NCI-H128 (cell line): ENCODE measurements around the gene UBAP2L.

Experiments used
- DNase-seq: peaks from one replicate; lab custom pipeline; 2025; ENCODE audit not compliant: unreplicated experiment; lab: John Stamatoyannopoulos, UW

The UBAP2L gene, protein sequence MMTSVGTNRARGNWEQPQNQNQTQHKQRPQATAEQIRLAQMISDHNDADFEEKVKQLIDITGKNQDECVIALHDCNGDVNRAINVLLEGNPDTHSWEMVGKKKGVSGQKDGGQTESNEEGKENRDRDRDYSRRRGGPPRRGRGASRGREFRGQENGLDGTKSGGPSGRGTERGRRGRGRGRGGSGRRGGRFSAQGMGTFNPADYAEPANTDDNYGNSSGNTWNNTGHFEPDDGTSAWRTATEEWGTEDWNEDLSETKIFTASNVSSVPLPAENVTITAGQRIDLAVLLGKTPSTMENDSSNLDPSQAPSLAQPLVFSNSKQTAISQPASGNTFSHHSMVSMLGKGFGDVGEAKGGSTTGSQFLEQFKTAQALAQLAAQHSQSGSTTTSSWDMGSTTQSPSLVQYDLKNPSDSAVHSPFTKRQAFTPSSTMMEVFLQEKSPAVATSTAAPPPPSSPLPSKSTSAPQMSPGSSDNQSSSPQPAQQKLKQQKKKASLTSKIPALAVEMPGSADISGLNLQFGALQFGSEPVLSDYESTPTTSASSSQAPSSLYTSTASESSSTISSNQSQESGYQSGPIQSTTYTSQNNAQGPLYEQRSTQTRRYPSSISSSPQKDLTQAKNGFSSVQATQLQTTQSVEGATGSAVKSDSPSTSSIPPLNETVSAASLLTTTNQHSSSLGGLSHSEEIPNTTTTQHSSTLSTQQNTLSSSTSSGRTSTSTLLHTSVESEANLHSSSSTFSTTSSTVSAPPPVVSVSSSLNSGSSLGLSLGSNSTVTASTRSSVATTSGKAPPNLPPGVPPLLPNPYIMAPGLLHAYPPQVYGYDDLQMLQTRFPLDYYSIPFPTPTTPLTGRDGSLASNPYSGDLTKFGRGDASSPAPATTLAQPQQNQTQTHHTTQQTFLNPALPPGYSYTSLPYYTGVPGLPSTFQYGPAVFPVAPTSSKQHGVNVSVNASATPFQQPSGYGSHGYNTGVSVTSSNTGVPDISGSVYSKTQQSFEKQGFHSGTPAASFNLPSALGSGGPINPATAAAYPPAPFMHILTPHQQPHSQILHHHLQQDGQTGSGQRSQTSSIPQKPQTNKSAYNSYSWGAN

DNA sequence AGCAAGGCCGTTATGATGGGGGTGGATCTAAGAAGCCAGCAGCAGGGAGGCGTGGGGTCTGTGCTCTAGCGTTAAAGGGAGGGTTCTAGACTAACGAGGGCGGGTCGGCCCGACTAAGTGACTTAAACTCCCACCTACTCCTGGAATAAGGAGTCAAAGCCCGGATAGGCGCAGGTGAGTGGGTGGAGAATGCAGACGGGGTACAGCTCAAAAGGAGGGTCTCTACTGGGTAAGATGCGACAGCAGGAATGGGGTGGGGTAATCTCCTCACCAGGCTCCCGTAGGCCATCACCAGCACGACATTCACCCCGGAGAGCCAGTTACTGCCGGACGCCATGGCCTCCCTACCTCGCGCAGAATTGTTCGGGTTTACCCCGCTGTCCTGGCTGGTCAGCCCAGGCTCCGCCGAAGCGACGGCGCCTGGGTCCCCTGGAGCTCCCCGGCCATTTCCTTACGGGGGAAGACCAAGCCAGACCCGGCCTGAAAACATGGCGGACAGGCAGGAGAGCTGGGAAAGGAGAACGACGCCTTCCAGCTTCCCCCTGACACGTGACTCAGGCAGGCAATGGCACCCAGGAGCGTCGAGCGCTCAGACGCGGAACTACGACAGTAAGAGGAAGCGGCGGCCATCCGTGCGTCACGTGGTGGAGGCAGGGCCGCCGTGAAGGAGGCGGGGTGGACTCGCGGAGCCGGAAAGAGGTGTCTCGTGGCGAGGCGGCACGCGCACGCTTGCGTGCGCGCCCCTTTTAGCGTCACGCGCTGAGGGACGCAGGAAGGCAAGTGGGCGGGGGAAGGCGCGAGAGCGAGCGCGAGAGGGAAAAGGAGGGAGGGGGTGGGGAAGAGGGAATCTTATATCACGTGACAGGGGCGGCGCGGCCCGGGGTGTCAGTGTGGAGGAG lies at the start of gene UBAP2L:
Gene UBAP2L, plus strand, starts transcription at position 885 of the 899 bp plus-strand sequence. CDS start 4,169 bp downstream, outside the sequence.
- peak; percentile 98 for DNase-seq

GRCh38 chr1:154171223-154171583 lies 49.6 kb upstream of the UBAP2L start:
- DNase-seq, result no peak

GRCh38 chr1:154171880-154172279 lies 48.9 kb upstream of the UBAP2L start:
- DNase-seq, result no peak

GRCh38 chr1:154174654-154175053 lies 46.1 kb upstream of the UBAP2L start:
- DNase-seq, result no peak

DNA sequence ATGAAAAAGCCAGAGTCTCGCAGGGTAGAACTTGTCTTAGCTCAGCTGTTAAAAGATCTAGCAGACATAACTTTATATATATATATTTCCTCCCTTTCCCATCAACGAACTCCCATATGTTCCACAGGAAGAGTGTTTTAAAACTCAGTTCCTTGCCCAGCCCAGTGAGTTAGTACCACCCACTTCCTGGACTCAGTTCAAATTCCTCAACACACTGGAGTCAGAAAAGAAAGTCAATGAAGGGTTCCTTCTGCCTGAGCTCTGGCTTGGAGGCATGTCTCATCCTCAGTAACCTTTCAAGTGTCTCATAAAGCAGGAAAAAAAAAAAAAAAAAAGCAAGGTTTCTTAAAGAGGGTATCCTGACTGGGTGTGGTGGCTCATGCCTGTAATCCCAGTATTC lies 44.4 kb upstream of the UBAP2L start:
- no peak for DNase-seq

- no peak for DNase-seq
Observed at GRCh38 chr1:154178013-154178412, 42.7 kb upstream of the UBAP2L start.

- no peak for DNase-seq
Observed at GRCh38 chr1:154178911-154179811, 41.6 kb upstream of the UBAP2L start.

- no peak for DNase-seq
Observed at GRCh38 chr1:154179946-154180687, 40.6 kb upstream of the UBAP2L start.

DNA sequence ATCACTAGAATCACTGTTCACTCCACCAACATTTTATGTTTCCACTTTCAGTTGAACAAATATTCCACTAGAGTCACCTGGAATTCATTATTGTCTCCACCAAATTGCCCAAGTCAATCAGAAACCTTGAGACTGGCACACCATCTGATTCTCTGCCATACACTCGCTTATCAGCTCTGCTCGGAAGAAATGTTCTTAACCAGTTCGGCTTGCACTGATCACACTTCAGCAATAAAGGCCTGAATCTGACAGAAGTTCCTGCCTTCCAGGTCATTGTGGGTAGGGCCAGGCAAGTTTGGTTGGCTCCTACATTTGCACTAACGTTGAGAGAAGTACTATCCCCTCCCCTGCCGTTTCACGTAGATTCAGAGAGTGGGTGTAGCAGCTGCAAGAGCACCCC lies 38.8 kb upstream of the UBAP2L start:
- no peak for DNase-seq

DNA sequence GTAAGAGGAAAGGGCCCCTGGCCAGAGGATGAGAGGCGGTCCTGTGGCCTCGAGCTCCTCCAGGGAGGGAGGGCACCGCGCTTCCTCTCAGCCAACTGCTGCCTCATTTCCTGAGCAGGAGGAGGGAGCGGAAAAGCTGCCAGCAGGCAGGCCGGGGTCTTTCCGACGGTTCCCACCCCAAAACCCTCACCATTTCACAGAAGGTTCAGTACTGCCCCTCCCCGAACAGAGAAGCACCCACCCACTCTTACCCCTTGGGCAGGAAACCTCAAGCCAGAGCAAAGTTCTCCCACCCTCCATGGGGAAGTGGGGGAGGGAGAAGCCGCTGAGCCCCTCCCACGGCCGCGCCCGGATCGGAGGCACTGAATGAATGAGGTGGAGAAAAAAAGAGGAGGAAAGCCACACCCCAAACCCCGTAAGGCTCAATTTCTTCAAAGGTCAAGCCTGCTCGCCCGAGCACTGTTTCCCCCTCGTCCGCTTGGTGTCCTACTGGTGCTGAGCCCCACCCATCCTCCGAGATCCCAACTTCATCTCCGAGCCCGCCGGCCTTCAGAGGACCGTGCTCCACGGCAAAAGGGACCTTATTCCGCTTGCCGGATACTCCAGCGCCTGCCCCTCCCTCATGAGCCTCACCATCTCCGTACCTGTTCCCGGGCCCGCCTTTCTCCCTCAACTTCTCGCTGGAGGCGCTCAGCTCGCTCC lies 38.3 kb upstream of the UBAP2L start:
- DNase-seq, result peak; percentile 6

DNA sequence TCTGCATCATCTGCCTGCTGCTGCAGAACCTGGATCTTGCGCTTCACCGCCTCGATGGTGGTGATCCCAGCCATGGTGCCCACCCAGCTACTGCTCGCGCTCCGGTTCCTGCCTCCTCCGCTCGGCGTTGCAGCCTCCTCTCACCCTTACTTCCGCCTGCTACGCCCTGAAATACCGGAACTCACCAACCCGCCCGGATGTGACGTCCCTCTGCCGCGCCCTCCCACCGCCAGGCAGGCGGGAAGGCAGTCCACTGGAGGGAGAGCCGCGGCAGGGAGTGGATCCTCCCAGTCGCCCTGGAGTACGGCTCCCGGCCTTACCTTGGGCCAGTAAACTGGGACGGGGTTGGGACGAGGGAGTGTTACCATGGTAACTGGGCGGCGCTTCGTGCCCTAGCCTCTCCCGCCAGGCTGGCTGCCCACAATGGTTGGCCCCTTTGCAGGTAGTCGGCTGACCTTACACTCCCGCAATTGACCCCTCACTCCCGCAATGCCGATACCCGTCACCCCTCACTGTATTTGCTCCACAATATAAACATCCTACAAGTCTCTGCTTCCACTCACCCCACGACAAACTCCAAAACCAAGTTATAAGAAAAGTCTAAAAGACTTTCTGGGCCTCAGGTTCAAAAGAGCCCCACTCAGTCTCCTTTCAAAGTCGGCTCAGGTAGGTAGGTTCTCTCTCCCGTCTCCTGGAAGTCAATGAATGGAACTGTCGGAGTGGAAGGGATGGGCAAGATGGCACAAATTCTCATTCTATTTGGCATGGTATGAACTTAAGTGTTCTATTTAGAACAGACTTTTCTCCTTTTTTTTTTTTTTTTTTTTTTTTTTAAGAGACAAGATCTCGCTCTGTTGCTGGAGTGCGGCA lies 37.5 kb upstream of the UBAP2L start:
- peak; percentile 98 for DNase-seq

DNA sequence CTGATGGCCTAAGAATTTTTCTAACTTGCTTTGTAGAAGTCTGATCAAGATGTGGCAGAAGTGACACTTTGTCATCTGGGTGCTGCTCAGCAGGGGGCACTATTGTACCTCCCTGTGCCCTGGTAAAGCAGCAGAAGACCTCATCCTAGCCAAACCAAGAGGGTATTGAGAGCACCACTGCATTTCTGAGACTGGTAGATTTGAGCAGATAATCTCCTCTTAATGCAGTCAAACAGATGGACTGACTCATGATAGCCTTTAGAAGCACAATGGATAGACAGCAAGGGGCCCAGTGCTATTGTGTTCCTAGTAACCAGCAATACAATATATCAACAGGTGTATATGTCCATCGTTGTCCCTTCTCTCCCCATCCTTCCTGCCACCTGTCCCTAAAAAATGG lies 34.6 kb upstream of the UBAP2L start:
- DNase-seq, result peak; percentile 53

DNA sequence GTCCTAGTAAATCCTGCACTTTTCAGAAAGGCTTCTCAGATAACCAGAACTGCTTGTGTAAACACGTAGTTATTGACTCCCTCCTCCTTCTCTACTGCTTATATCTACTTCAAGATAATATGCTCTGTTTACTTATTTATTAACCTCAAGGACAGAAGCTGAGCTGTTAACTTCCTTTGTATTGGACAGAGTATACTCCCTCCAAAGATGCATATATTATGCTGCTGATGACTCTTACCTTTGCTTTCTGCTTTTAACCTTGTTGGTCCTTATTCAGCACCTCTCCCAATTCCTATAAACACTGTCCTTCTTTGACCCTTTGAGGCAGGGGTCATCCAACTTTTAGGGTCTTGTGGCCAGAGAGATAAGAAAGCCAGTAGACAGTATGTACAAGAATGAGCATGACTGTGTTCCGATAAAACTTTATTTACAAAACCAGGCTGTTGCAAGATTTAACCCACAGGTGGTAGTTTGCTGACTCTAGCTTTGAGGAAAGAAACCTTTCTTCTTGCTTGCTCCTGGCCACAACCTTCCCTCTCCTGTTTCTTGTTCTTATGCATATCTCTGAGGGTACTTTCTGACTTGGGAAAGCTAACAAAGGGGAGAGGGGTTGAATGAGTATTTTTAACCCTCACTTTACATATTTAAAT lies 33.8 kb upstream of the UBAP2L start:
- no peak for DNase-seq

GRCh38 chr1:154190550-154190949 lies 30.2 kb upstream of the UBAP2L start:
- DNase-seq, result no peak

- DNase-seq, result no peak
Observed at GRCh38 chr1:154191990-154192461, 28.7 kb upstream of the UBAP2L start, which contains the start of gene TPM3. TSS of gene TPM3 (minus strand) at chr1:154192100. CDS start at chr1:154192018, 82 bp downstream.

GRCh38 chr1:154192476-154192875 lies 28.3 kb upstream of the UBAP2L start:
- DNase-seq, result no peak

DNA sequence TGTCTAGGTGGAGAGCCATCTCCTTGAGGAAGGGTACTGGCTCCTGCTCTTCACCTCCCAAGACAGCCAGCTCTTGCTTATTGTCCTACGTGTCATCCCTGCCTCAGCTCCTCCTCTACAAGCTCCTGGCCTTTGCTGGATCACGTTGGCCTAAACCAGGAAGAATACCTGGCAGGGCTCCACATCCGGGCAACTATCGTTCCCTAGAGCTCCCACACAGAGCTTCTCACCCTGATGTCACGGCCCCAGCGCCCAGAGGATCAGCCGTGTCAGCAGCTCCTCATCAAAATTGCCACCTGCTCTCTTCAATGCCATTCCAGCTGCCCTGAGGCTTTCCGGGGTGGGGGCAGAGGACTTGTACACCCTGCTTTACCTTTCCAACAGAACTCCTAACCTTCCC lies 26.9 kb upstream of the UBAP2L start:
- no peak for DNase-seq
